Gastroesophageal sphincter (tissue), 4 donors: Measurements from ENCODE around the gene DPF3. TPM values are rescaled to one million over a fixed set of nuclear protein-coding genes. Genes with fewer than 3 reads are reported as not detected.

Experiments used
- ATAC-seq: fragments of 150-250 bp; one replicate; pipeline ENCODE4 v1.9.1; 2016; ENCODE audit warnings: mild to moderate bottlenecking, moderate library complexity
- H3K27ac ChIP-seq, 4 donors: fragments of 200-600 bp; sonication (generic) in 3 of 4; 1 replicate in 3 of 4; 2 replicates in 1 of 4; pipeline ENCODE4 v1.5.1; 2016 to 2019
- H3K27me3 ChIP-seq: fragments of 200-600 bp; sonication (generic); one replicate; pipeline ENCODE4 v1.5.1; 2019
- H3K36me3 ChIP-seq, 2 donors: fragments of 200-600 bp; sonication (generic); one replicate each; pipeline ENCODE4 v1.5.1; 2019; ENCODE audit warnings: control low read depth in 1 of 2
- H3K4me1 ChIP-seq, 3 donors: fragments of 200-600 bp; sonication (generic); 1 replicate in 2 of 3; 2 replicates in 1 of 3; pipeline ENCODE4 v1.5.1; 2016 to 2019; ENCODE audit warnings: control low read depth in 2 of 3
- H3K4me3 ChIP-seq, 2 donors: fragments of 200-600 bp; sonication (generic); one replicate each; pipeline ENCODE4 v1.5.1; 2019; ENCODE audit warnings: mild to moderate bottlenecking in 1 of 2, moderate library complexity in 1 of 2
- H3K9me3 ChIP-seq, 3 donors: fragments of 200-600 bp; sonication (generic); one replicate each; pipeline ENCODE4 v1.5.1; 2017 to 2019; ENCODE audit warnings: control low read depth in 2 of 3
- EP300 ChIP-seq: sonication (generic); formaldehyde crosslinking; IDR thresholded peaks from one replicate; pipeline ENCODE4 v1.6.1; 2017; ENCODE audit warnings: antibody characterized with exemption, mild to moderate bottlenecking
- POLR2A ChIP-seq, 2 donors: fragments of 450-650 bp; IDR thresholded peaks; one replicate each; pipeline ENCODE4 v1.6.1; 2017; ENCODE audit warnings: antibody characterized with exemption in 2 of 2, mild to moderate bottlenecking in 2 of 2, moderate library complexity in 1 of 2
- POLR2AphosphoS5 ChIP-seq: sonication (generic); formaldehyde crosslinking; IDR thresholded peaks from one replicate; pipeline ENCODE4 v1.6.1; 2017; ENCODE audit warnings: antibody characterized with exemption
- WGBS, 2 donors: methylation state at CpG; one replicate each; pipeline ENCODE4 v1.1.5; 2018; ENCODE audit warnings: low coverage in 1 of 2; 5-methylcytosine and 5-hydroxymethylcytosine counted together
- total RNA-seq, 4 donors: library from RNA; depleted of rRNA; stranded (reverse); fragments of >200 nt; gene quantifications; one replicate each; pipeline ENCODE4 v1.1.0, GENCODE V29; 2016
- TF ChIP-seq, protein P1 (sequence below), 4 experiments: fragments of 200-600 bp in 2 of 4; fragments of 450-650 bp in 2 of 4; sonication (generic) in 1 of 4; IDR thresholded peaks; one replicate each; pipeline ENCODE4 v1.5.1; 2017 to 2019; ENCODE audit warnings: antibody characterized with exemption in 4 of 4, mild to moderate bottlenecking in 2 of 4, moderate library complexity in 2 of 4

Gene DPF3
- total RNA-seq, 4 donors from 2014 or later, result 0.13 to 4.4 (median 2.1) TPM

DNA sequence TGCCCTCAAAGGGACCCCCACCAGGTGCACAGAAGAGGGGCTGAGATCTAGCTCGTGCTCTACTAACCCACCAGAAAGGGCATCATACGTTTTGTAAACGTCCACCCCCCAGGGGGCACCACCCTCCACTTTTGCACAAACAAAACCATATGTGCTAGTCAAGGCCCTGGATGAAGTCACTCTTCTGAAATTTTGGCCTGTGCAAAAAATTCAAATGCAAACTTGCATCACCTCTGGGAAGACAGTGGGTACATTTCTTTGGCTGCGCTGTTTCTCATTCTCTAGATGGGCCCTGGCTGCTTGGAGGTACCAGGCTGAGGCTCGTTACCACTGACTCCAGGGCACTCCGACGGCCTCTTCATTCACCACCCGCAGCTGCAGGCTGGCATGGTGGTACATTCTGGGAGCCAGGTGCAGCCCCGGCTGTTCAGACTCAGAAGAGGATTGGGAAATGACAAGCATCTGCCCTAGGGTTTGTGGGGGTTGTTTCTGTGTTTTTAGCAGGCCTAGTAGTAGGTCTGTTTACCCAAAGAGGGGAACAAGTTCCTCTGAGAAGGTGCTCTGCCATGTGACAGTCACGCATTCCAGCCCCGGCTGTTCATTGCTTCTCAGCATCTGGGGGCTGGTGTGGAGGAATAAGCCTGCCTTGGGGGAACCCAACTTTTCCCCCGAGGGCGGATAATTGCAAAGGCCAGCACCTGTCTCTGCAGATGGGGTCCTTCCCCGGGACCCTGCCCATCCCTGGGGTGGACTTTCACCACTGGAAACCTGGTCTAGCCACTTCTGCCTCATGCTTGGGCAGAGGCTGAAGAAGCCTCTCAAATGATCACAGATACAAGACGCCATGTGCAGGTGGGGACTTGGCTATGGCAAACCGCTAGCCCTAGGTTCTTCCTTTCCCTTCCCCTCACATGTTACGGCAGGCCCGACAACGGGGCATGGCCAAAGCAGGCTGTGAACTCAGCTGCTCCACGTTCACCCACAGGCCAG is 147.6 kb downstream of the DPF3 start:
- TF ChIP-seq, protein P1, sequence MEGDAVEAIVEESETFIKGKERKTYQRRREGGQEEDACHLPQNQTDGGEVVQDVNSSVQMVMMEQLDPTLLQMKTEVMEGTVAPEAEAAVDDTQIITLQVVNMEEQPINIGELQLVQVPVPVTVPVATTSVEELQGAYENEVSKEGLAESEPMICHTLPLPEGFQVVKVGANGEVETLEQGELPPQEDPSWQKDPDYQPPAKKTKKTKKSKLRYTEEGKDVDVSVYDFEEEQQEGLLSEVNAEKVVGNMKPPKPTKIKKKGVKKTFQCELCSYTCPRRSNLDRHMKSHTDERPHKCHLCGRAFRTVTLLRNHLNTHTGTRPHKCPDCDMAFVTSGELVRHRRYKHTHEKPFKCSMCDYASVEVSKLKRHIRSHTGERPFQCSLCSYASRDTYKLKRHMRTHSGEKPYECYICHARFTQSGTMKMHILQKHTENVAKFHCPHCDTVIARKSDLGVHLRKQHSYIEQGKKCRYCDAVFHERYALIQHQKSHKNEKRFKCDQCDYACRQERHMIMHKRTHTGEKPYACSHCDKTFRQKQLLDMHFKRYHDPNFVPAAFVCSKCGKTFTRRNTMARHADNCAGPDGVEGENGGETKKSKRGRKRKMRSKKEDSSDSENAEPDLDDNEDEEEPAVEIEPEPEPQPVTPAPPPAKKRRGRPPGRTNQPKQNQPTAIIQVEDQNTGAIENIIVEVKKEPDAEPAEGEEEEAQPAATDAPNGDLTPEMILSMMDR (IDR thresholded peaks at IDR 0.05), result peak in 1 of 4 experiments; percentile 24
- no peak for TF ChIP-seq POLR2AphosphoS5
- no peak for TF ChIP-seq POLR2A (IDR thresholded peaks at IDR 0.05)
- no peak for TF ChIP-seq EP300
- H3K27ac ChIP-seq, result peak overlapping the region in 2 of 4 donors; percentile 9 to 30
- ATAC-seq, result peak; percentile 44

DNA sequence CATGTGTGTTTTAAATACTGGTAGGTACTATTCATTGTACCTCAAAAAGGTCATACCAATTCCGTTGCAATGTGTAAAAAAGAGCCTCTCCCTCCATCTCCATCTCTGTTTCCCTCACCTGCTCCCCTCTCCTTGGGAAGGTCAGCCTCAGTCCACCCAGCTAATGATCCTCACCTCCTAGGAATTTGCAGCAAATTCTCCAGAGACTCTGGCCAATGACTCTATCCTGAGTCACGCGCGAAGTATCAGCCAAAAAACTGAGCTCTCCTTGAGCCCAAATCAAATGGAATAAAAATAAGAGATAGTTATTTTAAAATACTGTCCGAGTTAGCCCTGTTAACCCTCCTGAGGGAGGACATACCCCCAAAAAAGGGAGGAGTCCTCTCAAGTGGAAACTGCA is 148.4 kb downstream of the DPF3 start:
- Histone ChIP-seq H3K4me3 (no peak overlapping the region), H3K9me3 (no peaks in the 10 kb centered on the region), H3K36me3 (no peaks in the 10 kb centered on the region), H3K4me1 (peaks cover 0 to 23% (median 0%) of the 10 kb centered on the region in 3 donors), H3K27ac (peak overlapping the region in 2 of 4 donors; percentile 9 to 30), H3K27me3 (no peaks in the 10 kb centered on the region)
- 29 to 35% methylated on average over 2 to 5 of the region's 5 CpGs for WGBS, 2 donors
- no peak for ATAC-seq
- no peak for TF ChIP-seq POLR2AphosphoS5
- TF ChIP-seq, protein P1 (IDR thresholded peaks at IDR 0.05), result no peak

More for the DNA sequence above, 147.6 kb downstream of the DPF3 start:
- no peaks in the 10 kb centered on the region for H3K9me3 ChIP-seq
- no peaks in the 10 kb centered on the region for H3K36me3 ChIP-seq
- no peak overlapping the region for H3K4me3 ChIP-seq
- WGBS, 2 donors, result 76 to 89% methylated on average over 3 to 12 of the region's 20 CpGs
- peaks cover 0 to 23% (median 0%) of the 10 kb centered on the region in 3 donors for H3K4me1 ChIP-seq
- H3K27me3 ChIP-seq, result no peaks in the 10 kb centered on the region

DNA sequence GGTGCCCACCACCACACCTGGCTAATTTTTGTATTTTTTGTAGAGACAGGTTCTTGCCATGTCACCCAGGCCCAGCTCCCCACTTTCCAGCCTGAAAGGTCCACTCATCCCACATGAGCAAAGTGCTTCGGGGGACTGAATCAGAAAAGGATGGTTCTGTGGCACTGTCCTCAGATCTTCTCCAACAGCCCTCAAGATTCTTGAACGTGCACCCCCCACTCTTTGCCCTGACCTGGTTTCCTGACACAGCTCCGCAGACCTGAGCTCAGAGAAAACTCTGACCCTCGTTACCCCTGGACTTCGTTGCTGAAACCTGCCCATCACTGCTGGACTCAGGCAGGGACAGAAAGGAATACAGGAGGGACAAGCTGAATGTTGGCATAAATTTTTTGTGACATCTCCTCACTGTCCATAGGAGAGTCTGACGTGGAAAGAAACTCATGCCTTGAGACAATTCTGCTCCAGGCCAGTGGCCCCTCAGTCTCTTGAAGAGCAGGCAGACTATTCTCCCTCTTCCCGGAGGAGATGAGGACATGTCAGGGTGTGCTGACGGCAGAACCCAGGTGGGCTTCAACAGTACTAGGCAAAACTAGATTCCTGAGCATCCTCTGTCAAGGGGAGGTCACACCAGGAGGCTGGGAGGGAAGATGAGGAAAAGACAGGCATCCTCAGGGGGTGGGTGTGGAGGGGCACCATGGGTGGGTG is 149.3 kb downstream of the DPF3 start:
- no peak overlapping the region for H3K27ac ChIP-seq
- peaks cover 0 to 23% (median 0%) of the 10 kb centered on the region in 3 donors for H3K4me1 ChIP-seq
- H3K4me3 ChIP-seq, result no peak overlapping the region
- no peaks in the 10 kb centered on the region for H3K36me3 ChIP-seq
- WGBS, 2 donors, result 73% methylated on average over 3 of the region's 8 CpGs; no CpG with 5 or more reads in 1 of the 2 donors
- no peak for TF ChIP-seq POLR2A (IDR thresholded peaks at IDR 0.05)
- TF ChIP-seq, protein P1 (IDR thresholded peaks at IDR 0.05), result no peak
- TF ChIP-seq POLR2AphosphoS5, result no peak
- TF ChIP-seq EP300, result no peak
- ATAC-seq, result no peak
- H3K9me3 ChIP-seq, result no peaks in the 10 kb centered on the region
- no peaks in the 10 kb centered on the region for H3K27me3 ChIP-seq

DNA sequence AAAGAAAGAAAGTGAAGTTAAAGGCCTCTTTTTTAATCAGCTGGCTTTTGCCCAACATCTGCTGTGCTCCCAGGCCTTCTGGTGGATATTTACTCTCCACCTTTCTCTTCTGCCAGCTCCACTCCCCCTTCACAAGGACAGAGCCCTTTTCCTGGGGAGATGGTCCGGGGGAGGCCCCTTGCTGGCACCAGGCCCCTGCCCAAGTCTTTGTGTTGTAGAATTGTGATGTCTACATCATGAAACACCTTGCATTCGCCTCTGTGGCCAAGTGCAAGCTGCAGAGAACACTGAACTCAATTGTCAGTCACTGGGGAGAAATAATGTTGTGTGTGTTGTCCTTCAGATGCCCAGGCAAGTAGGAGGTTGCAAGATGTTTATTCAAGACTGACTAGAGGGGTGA is 150.3 kb downstream of the DPF3 start:
- no peak for ATAC-seq
- peak overlapping the region in 2 of 4 donors; percentile 3 to 19 for H3K27ac ChIP-seq
- WGBS, 2 donors, result 17 to 43% methylated on average over 1 of the region's 2 CpGs

More for the DNA sequence above, 150.3 kb downstream of the DPF3 start:
- Histone ChIP-seq H3K4me3 (no peak overlapping the region), H3K27me3 (no peaks in the 10 kb centered on the region), H3K36me3 (no peaks in the 10 kb centered on the region), H3K9me3 (no peaks in the 10 kb centered on the region), H3K4me1 (peaks cover 0 to 23% (median 0%) of the 10 kb centered on the region in 3 donors)
- TF ChIP-seq POLR2A (IDR thresholded peaks at IDR 0.05) (no peak), EP300 (no peak), POLR2AphosphoS5 (no peak)
- TF ChIP-seq, protein P1 (IDR thresholded peaks at IDR 0.05), result no peak
